Measurements from ENCODE around the gene DIS3L2.

The DIS3L2 gene

DNA sequence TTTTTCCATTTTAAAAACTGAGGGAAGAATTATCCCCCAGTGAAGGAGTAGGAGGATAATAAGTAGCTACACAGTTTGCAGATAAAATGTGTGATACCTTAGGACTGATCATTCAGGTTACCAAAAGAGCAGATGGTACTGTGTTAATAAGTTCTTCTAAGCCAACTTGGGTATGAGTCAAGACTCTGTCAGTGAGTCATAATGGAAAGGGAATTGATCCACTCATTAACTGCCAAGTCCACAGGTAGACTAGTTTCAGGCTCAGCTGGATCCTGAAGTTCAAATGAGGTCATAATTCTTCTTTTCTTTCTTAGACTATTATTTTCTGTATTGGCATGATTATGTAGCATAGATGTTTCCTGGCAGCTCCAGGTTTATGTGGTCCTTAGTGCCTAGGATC, 274.7 kb downstream of the DIS3L2 start:
- Histone ChIP-seq H3K36me3 (ENCODE audit: control insufficient read depth in 1 of 2, insufficient read depth in 2 of 2, low read length in 2 of 2) (peaks cover 0 to 27% of the 10 kb centered on the region in 2 donors), H3K27me3 (ENCODE audit: low read depth, low read length) (no peaks in the 10 kb centered on the region), H3K9me3 (ENCODE audit: control insufficient read depth in 1 of 2, low read length in 2 of 2) (no peaks in the 10 kb centered on the region), H3K4me1 (ENCODE audit: control insufficient read depth in 1 of 2, insufficient read depth in 2 of 2, low read length in 2 of 2) (no peaks in the 10 kb centered on the region), H3K4me3 (ENCODE audit: low read depth in 1 of 2, low read length in 2 of 2) (no peak overlapping the region), H3K27ac (ENCODE audit: low read length) (no peak overlapping the region)

DNA sequence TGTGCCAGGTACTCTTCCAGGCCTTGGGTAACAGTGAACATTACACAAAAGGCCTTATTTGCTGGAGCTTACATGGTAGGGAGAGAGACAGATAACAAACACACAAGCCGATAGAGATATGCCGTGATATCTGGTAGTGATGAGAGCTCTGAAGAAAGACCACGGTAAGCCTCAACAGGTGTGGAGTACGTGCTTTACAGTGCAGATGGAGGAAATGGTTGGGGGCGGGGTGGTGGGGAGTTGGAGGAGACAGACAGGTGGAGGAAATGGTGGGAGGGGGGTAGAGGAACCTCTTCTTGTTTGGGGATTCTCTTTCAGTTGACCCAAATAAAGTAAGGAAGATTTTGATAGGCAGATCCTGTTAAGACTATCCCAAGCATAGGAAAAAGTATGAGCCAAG, 276.0 kb downstream of the DIS3L2 start:
- Histone ChIP-seq H3K9me3 (ENCODE audit: control insufficient read depth in 1 of 2, low read length in 2 of 2) (no peaks in the 10 kb centered on the region), H3K27ac (ENCODE audit: low read length) (no peak overlapping the region), H3K4me1 (ENCODE audit: control insufficient read depth in 1 of 2, insufficient read depth in 2 of 2, low read length in 2 of 2) (no peaks in the 10 kb centered on the region), H3K4me3 (ENCODE audit: low read depth in 1 of 2, low read length in 2 of 2) (no peak overlapping the region), H3K36me3 (ENCODE audit: control insufficient read depth in 1 of 2, insufficient read depth in 2 of 2, low read length in 2 of 2) (peaks cover 0 to 27% of the 10 kb centered on the region in 2 donors), H3K27me3 (ENCODE audit: low read depth, low read length) (no peaks in the 10 kb centered on the region)

DNA sequence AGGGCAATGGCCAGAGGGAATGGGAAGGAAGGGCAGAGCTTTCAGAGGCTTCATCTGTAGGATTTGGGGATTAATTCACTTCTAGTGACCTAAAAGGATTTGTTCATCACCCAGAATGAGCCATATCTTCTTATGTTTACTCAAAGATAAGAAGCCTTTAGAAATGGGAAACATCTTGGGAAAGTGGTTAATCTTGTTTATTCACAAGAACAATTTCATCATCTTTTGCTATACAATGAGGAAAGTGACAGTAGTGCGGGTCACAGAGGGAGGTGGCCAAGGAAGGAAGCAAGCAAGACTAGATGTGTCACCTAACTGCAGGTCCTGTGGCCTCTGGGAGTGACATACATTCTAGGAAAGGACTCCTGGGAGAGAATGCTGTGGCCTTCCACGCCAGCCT, 276.6 kb downstream of the DIS3L2 start:
- H3K27ac ChIP-seq (ENCODE audit: low read length) = no peak overlapping the region

DNA sequence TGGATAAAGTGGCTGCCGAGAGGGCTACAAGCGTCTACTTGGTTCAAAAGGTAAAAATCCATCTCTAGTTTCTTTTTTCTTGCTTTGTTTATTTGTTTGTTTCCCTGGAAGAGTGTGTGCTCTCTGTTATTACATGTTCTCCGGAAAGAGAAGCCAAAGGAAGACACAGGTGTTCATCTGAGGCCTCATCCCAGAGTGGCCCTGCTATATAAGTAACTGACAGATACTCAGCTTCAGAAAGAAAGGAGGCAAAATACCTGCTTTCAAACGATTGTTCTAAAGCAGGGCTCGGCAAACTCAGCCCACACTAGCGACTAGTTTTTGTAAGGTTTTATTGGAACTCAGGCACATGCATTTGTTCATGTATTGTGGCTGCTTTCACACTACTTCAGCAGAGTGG, 277.1 kb downstream of the DIS3L2 start:
- Histone ChIP-seq H3K27ac (ENCODE audit: low read length) (no peak overlapping the region), H3K36me3 (ENCODE audit: control insufficient read depth in 1 of 2, insufficient read depth in 2 of 2, low read length in 2 of 2) (peaks cover 0 to 27% of the 10 kb centered on the region in 2 donors), H3K4me1 (ENCODE audit: control insufficient read depth in 1 of 2, insufficient read depth in 2 of 2, low read length in 2 of 2) (no peaks in the 10 kb centered on the region), H3K9me3 (ENCODE audit: control insufficient read depth in 1 of 2, low read length in 2 of 2) (no peaks in the 10 kb centered on the region), H3K27me3 (ENCODE audit: low read depth, low read length) (no peaks in the 10 kb centered on the region), H3K4me3 (ENCODE audit: low read depth in 1 of 2, low read length in 2 of 2) (no peak overlapping the region)

More for the DNA sequence above, 276.6 kb downstream of the DIS3L2 start:
- Histone ChIP-seq H3K4me3 (ENCODE audit: low read depth in 1 of 2, low read length in 2 of 2) (no peak overlapping the region), H3K4me1 (ENCODE audit: control insufficient read depth in 1 of 2, insufficient read depth in 2 of 2, low read length in 2 of 2) (no peaks in the 10 kb centered on the region), H3K9me3 (ENCODE audit: control insufficient read depth in 1 of 2, low read length in 2 of 2) (no peaks in the 10 kb centered on the region), H3K27me3 (ENCODE audit: low read depth, low read length) (no peaks in the 10 kb centered on the region), H3K36me3 (ENCODE audit: control insufficient read depth in 1 of 2, insufficient read depth in 2 of 2, low read length in 2 of 2) (peaks cover 0 to 27% of the 10 kb centered on the region in 2 donors)

DNA sequence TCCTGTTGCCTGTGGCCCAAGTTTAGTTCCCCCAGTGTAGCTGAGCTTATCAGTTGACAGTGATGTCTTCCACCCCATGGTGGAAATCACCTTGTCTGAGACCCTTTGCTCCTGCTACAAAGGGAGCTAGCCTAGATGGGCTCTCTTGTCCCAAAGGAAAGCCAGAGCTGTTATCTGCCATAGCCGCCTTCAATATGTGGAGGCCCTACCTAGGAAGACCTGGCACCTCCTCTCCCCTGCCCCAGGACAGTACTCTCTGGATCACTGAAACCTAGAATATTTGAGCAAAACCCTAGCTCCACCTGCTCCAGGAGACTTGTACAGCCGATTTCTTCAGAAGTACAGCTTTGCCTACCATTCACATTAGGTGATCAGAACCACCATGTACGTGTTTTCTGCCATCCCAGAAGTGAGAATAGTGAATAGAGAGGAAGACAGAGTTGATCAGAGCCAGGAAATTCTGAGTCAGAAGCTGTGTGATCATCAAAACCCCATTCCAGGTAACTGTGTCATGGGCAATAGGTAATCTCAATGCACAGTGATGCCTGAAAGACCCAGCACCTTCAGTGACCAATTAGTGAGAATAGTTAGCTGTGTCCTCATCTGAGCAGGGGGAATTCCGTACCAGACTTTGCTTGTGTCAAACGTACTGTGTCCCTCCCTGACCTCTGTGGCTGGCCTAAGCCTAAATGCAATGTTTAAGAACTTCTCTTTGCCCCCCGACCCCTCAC, 278.6 kb downstream of the DIS3L2 start:
- H3K4me1 ChIP-seq (ENCODE audit: control insufficient read depth in 1 of 2, insufficient read depth in 2 of 2, low read length in 2 of 2) = no peaks in the 10 kb centered on the region
- no peak overlapping the region for H3K4me3 ChIP-seq (ENCODE audit: low read depth in 1 of 2, low read length in 2 of 2)
- no peak overlapping the region for H3K27ac ChIP-seq (ENCODE audit: low read length)
- no peaks in the 10 kb centered on the region for H3K9me3 ChIP-seq (ENCODE audit: control insufficient read depth in 1 of 2, low read length in 2 of 2)
- peaks cover 0 to 27% of the 10 kb centered on the region in 2 donors for H3K36me3 ChIP-seq (ENCODE audit: control insufficient read depth in 1 of 2, insufficient read depth in 2 of 2, low read length in 2 of 2)
- H3K27me3 ChIP-seq (ENCODE audit: low read depth, low read length) = no peaks in the 10 kb centered on the region

DNA sequence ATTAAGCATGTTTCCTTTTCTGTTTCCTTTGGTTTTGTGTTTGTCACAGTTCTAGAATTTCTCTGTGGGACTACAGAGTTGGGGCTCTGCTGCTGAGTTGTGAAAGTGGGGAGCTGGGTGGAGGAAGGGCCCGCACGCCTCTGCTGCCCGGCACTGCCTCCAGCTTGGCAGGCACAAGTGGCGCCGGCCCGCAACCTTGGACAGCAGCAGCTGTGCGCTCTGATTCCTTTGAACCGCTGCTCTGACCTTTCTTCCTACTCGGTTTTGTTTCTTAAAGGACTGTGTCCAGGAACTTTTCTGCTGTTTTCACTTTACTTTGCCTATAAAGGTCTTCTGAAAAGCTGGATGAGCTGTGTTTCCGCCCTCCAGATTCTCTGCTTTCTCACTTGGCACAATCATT, 279.4 kb downstream of the DIS3L2 start:
- no peaks in the 10 kb centered on the region for H3K9me3 ChIP-seq (ENCODE audit: control insufficient read depth in 1 of 2, low read length in 2 of 2)
- no peaks in the 10 kb centered on the region for H3K4me1 ChIP-seq (ENCODE audit: control insufficient read depth in 1 of 2, insufficient read depth in 2 of 2, low read length in 2 of 2)
- H3K27me3 ChIP-seq (ENCODE audit: low read depth, low read length) = no peaks in the 10 kb centered on the region
- peaks cover 0 to 27% of the 10 kb centered on the region in 2 donors for H3K36me3 ChIP-seq (ENCODE audit: control insufficient read depth in 1 of 2, insufficient read depth in 2 of 2, low read length in 2 of 2)
- no peak overlapping the region for H3K27ac ChIP-seq (ENCODE audit: low read length)
- H3K4me3 ChIP-seq (ENCODE audit: low read depth in 1 of 2, low read length in 2 of 2) = no peak overlapping the region

DNA sequence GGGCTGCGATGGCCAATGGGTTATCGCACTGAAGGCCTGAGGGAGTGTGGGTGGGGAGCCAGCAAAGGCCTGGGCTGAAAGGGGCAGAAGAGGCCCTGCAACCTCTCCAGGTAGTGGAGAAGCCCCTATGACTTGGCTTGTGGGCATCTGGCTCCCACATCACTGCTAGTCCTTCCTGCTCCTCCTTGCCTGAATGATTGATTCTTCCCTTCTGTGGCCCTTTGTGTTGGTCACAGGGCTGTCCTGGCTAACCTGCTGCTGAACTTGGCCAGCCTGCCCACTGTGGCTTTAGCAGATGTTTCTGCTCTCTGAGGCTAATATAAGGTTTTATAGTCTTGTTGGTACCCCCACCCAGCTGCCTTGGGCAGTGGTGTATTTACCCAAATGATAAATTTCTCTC, 280.8 kb downstream of the DIS3L2 start:
- Histone ChIP-seq H3K27ac (ENCODE audit: low read length) (no peak overlapping the region), H3K4me3 (ENCODE audit: low read depth in 1 of 2, low read length in 2 of 2) (no peak overlapping the region), H3K36me3 (ENCODE audit: control insufficient read depth in 1 of 2, insufficient read depth in 2 of 2, low read length in 2 of 2) (peaks cover 0 to 27% of the 10 kb centered on the region in 2 donors), H3K9me3 (ENCODE audit: control insufficient read depth in 1 of 2, low read length in 2 of 2) (no peaks in the 10 kb centered on the region), H3K4me1 (ENCODE audit: control insufficient read depth in 1 of 2, insufficient read depth in 2 of 2, low read length in 2 of 2) (no peaks in the 10 kb centered on the region), H3K27me3 (ENCODE audit: low read depth, low read length) (no peaks in the 10 kb centered on the region)

DNA sequence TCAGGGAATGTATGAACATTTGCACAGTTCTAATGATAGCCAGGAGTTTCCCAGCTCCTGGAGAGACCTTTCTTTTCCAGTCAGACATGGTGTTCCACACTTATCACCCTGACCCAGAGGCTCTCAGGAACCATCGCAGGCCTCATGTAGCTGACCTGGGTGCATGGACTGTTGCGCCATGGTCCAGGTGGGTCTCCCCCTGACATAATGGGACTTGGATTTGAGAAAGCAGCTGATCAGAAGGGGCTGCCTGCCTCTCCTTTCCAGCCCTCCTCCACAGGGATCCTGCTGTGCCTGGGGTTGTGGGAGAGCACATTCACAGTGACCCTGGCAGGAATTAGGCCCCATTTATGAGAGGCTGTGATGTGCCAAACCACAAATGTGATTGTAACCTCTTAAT, 283.6 kb downstream of the DIS3L2 start:
- Histone ChIP-seq H3K27ac (ENCODE audit: low read length) (no peak overlapping the region), H3K27me3 (ENCODE audit: low read depth, low read length) (no peaks in the 10 kb centered on the region), H3K36me3 (ENCODE audit: control insufficient read depth in 1 of 2, insufficient read depth in 2 of 2, low read length in 2 of 2) (peaks cover 0 to 16% of the 10 kb centered on the region in 2 donors), H3K4me1 (ENCODE audit: control insufficient read depth in 1 of 2, insufficient read depth in 2 of 2, low read length in 2 of 2) (no peaks in the 10 kb centered on the region), H3K9me3 (ENCODE audit: control insufficient read depth in 1 of 2, low read length in 2 of 2) (no peaks in the 10 kb centered on the region), H3K4me3 (ENCODE audit: low read depth in 1 of 2, low read length in 2 of 2) (no peak overlapping the region)

DNA sequence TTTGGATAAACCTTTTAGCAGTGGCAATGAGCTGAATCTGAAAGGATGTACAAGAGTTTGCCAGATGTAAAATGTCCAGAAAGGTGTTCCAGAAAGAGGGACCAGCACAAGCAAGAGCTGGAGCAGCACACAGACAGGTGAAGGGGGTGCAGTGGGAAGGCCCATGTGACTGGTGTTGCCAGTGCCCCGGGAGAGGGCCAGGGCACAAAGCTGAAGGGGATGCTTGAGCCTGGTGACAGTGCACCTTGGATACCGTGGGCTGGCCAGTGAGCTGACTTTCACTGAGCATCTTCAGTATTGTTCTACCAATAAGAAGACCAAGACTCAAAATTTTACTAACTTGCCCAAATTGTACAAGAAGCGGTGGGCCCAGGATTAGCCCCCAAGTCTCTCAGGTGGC, 284.7 kb downstream of the DIS3L2 start:
- Histone ChIP-seq H3K4me1 (ENCODE audit: control insufficient read depth in 1 of 2, insufficient read depth in 2 of 2, low read length in 2 of 2) (no peaks in the 10 kb centered on the region), H3K36me3 (ENCODE audit: control insufficient read depth in 1 of 2, insufficient read depth in 2 of 2, low read length in 2 of 2) (peaks cover 0 to 15% of the 10 kb centered on the region in 2 donors), H3K9me3 (ENCODE audit: control insufficient read depth in 1 of 2, low read length in 2 of 2) (no peaks in the 10 kb centered on the region), H3K27me3 (ENCODE audit: low read depth, low read length) (no peaks in the 10 kb centered on the region), H3K27ac (ENCODE audit: low read length) (no peak overlapping the region), H3K4me3 (ENCODE audit: low read depth in 1 of 2, low read length in 2 of 2) (no peak overlapping the region)

DNA sequence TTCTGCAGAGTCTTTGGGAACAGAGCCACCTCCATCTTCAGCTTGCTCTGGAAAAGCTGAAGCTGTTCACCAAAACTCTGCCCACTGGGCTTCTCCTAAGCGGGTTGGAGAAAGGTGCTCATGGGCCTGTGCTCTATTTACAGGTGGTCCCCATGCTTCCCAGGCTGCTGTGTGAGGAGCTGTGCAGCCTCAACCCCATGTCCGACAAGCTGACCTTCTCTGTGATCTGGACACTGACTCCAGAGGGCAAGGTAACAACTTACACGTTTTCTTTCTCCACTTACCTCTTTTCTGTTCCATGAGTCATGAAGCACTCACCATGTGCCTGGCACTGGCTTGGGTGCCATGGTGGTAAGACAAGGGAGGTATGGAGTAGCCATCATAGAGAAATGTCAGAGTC, 287.6 kb downstream of the DIS3L2 start:
- no peak overlapping the region for H3K27ac ChIP-seq (ENCODE audit: low read length)
- H3K4me3 ChIP-seq (ENCODE audit: low read depth in 1 of 2, low read length in 2 of 2) = no peak overlapping the region
- H3K27me3 ChIP-seq (ENCODE audit: low read depth, low read length) = no peaks in the 10 kb centered on the region
- H3K36me3 ChIP-seq (ENCODE audit: control insufficient read depth in 1 of 2, insufficient read depth in 2 of 2, low read length in 2 of 2) = peaks cover 0 to 15% of the 10 kb centered on the region in 2 donors
- H3K4me1 ChIP-seq (ENCODE audit: control insufficient read depth in 1 of 2, insufficient read depth in 2 of 2, low read length in 2 of 2) = no peaks in the 10 kb centered on the region
- no peaks in the 10 kb centered on the region for H3K9me3 ChIP-seq (ENCODE audit: control insufficient read depth in 1 of 2, low read length in 2 of 2)

DNA sequence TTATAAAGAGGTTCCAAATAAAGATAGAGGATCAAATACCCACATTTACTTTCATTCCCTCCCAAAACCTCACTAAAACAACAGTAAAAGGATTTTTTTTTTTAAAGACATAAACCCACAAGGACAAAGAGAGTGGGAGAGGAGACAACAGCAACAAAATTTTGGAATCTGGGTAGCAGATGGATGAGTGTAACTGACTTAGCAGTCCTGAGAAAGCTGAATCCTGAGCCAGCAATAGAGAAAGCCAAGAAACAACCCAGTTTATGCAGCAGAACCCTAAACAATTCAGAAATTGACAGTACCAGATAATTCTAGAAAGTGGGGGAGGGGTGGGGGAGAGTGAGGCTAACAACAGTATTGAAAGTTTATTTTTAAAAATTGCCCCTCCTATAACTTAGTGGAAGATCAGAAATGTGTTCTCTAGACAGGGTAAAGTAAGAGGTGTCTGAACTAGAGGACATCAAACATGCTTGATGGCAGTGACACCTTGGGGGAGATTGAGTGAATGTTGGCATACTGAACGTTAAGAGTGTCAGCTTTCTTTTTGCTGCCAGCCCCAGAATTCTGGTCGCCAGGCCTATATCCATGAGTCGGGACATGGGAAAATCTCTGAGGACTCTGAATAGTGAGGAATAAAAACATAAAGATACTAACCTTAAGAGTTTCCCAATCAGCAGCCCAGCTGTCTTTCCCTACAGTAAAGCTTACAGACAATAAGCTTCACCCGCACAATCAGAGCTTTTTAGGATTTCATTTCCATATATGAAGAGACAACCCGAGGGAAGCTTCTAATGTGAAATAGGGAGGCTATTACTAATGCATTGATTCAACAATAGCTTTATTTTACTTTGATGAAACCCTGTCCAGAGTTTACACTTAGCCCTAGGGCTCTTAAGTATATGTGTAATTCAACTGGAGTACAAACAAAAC, 289.0 kb downstream of the DIS3L2 start:
- no peaks in the 10 kb centered on the region for H3K4me1 ChIP-seq (ENCODE audit: control insufficient read depth in 1 of 2, insufficient read depth in 2 of 2, low read length in 2 of 2)
- no peak overlapping the region for H3K27ac ChIP-seq (ENCODE audit: low read length)
- H3K36me3 ChIP-seq (ENCODE audit: control insufficient read depth in 1 of 2, insufficient read depth in 2 of 2, low read length in 2 of 2) = peaks cover 0 to 15% of the 10 kb centered on the region in 2 donors
- H3K27me3 ChIP-seq (ENCODE audit: low read depth, low read length) = no peaks in the 10 kb centered on the region
- H3K9me3 ChIP-seq (ENCODE audit: control insufficient read depth in 1 of 2, low read length in 2 of 2) = no peaks in the 10 kb centered on the region
- no peak overlapping the region for H3K4me3 ChIP-seq (ENCODE audit: low read depth in 1 of 2, low read length in 2 of 2)

Measured in muscle layer of duodenum (tissue), 2 donors.